Skeletal muscle tissue (tissue), 5 donors: ENCODE measurements around the gene IMMP2L. TPM values are rescaled to one million over a fixed set of nuclear protein-coding genes. Genes with fewer than 3 reads are reported as not detected.

Experiments
- H3K27ac ChIP-seq: one replicate; pipeline ENCODE4 v1.7.0; 2013; ENCODE audit warnings: mild to moderate bottlenecking, low read depth, low read length, inconsistent platforms
- H3K27me3 ChIP-seq, 3 donors: one replicate each; pipeline ENCODE4 v1.7.0; 2013; ENCODE audit warnings: low read length in 3 of 3; ENCODE audit not compliant: control insufficient read depth in 3 of 3, insufficient read depth in 3 of 3
- H3K36me3 ChIP-seq, 3 donors: one replicate each; pipeline ENCODE4 v1.7.0; 2013; ENCODE audit warnings: low read length in 3 of 3; ENCODE audit not compliant: control insufficient read depth in 3 of 3, insufficient read depth in 3 of 3
- H3K4me1 ChIP-seq, 3 donors: one replicate each; pipeline ENCODE4 v1.7.0; 2013; ENCODE audit warnings: low read length in 3 of 3, mild to moderate bottlenecking in 3 of 3; ENCODE audit not compliant: control insufficient read depth in 3 of 3, insufficient read depth in 3 of 3
- H3K4me3 ChIP-seq, 3 donors: one replicate each; pipeline ENCODE4 v1.7.0; 2013; ENCODE audit warnings: low read length in 3 of 3
- H3K9ac ChIP-seq, 3 donors: one replicate each; pipeline ENCODE4 v1.7.0; 2013; ENCODE audit warnings: low read length in 3 of 3, mild to moderate bottlenecking in 3 of 3, moderate library complexity in 2 of 3, low read depth in 1 of 3
- H3K9me3 ChIP-seq, 3 donors: one replicate each; pipeline ENCODE4 v1.7.0; 2013; ENCODE audit warnings: low read length in 3 of 3; ENCODE audit not compliant: control insufficient read depth in 3 of 3
- small RNA-seq: library from RNA; depleted of rRNA; stranded (forward); fragments of <200 nt; gene quantifications from one replicate; pipeline ENCODE3, GENCODE V24; 2014
- total RNA-seq: library from RNA; depleted of rRNA; stranded (reverse); fragments of >200 nt; gene quantifications from one replicate; pipeline ENCODE4 v1.2.3, GENCODE V29; 2014
- donor health status: Osteomylitis.

IMMP2L gene
- total RNA-seq, 1 donor from 2014 or later: 15.7 TPM

GRCh38 chr7:110620110-110620735, 942.1 kb downstream of the IMMP2L start:
- Histone ChIP-seq H3K36me3 (no peaks in the 10 kb centered on the region), H3K4me3 (no peak overlapping the region), H3K4me1 (no peaks in the 10 kb centered on the region), H3K27me3 (no peaks in the 10 kb centered on the region), H3K9ac (no peak overlapping the region), H3K27ac (no peak overlapping the region), H3K9me3 (no peaks in the 10 kb centered on the region)

Small RNA genes lying within 50 kb of the gene (small RNA-seq; reads per million reads assigned to genes)
- not detected for gene AC003989.2
